Adrenal gland (tissue), 12 donors: ENCODE measurements around the gene FHIT. TPM values are rescaled to one million over a fixed set of nuclear protein-coding genes. Genes with fewer than 3 reads are reported as not detected.

Experiments used
- DNase-seq, 7 donors: peaks; one replicate each; pipeline ENCODE4 v3.0.0-alpha.2; 2019 to 2020
- H3K27ac ChIP-seq, 5 donors: fragments of 200-600 bp; sonication (generic) in 4 of 5; 1 replicate in 3 of 5; 2 replicates in 2 of 5; pipeline versions ENCODE4 v1.5.1 to v1.8.0; 2016 to 2020; ENCODE audit warnings: mild to moderate bottlenecking in 1 of 5
- H3K27me3 ChIP-seq: fragments of 200-600 bp; 2 replicates; pipeline ENCODE4 v1.8.0; 2021
- H3K36me3 ChIP-seq, 2 donors: fragments of 200-600 bp; replicated peaks in 1 of 2; 1 replicate in 1 of 2; 2 replicates in 1 of 2; pipeline versions ENCODE4 v1.5.1 to v1.8.0; 2018 to 2022
- H3K4me1 ChIP-seq, 2 donors: fragments of 200-600 bp; replicated peaks in 1 of 2; 1 replicate in 1 of 2; 2 replicates in 1 of 2; pipeline versions ENCODE4 v1.5.1 to v1.8.0; 2018 to 2021
- H3K4me3 ChIP-seq, 4 donors: fragments of 200-600 bp; sonication (generic) in 3 of 4; one replicate each; pipeline ENCODE4 v1.5.1; 2016 to 2018
- H3K9me3 ChIP-seq, 3 donors: fragments of 200-600 bp; sonication (generic) in 1 of 3; replicated peaks in 1 of 3; 1 replicate in 2 of 3; 2 replicates in 1 of 3; pipeline versions ENCODE4 v1.5.1 to v1.8.0; 2016 to 2021
- CTCF ChIP-seq, 6 experiments: fragments of 450-650 bp in 4 of 6; fragments of 200-600 bp in 2 of 6; sonication (generic) in 1 of 6; IDR thresholded peaks; 1 replicate in 5 of 6; 2 replicates in 1 of 6; pipeline versions ENCODE4 v1.5.1 to v1.8.0; 2016 to 2021; ENCODE audit warnings: antibody characterized with exemption in 6 of 6, mild to moderate bottlenecking in 2 of 6, moderate library complexity in 1 of 6
- POLR2A ChIP-seq, 2 donors: fragments of 450-650 bp; IDR thresholded peaks; one replicate each; pipeline ENCODE4 v1.6.1; 2017; ENCODE audit warnings: antibody characterized with exemption in 2 of 2, mild to moderate bottlenecking in 2 of 2, moderate library complexity in 1 of 2
- WGBS, 4 donors: extraction: QIAGEN DNeasy Blood & Tissue Kit in 2 of 4; methylation state at CpG; one replicate each; pipeline versions ENCODE4 v1.1.5 to v1.1.7; 2013 to 2017; 5-methylcytosine and 5-hydroxymethylcytosine counted together
- intact Hi-C, 2 donors: fragments of 100-400 bp; cut with DNase I; formaldehyde crosslinking; loops; one replicate each; pipeline versions ENCODE4 v1.14.1 to v1.15.0; 2022 to 2023
- polyA plus RNA-seq, 3 donors: library from polyadenylated mRNA; stranded (reverse); fragments of 200-250 nt in 2 of 3; fragments of 350-450 nt in 1 of 3; fragmentation: Illumina TruSeq in 1 of 3; extraction: RNeasy Lipid Tissue Mini Kit (QIAGEN cat#74804) in 1 of 3; gene quantifications; one replicate each; pipeline ENCODE4 v1.2.3, GENCODE V29; 2013 to 2014
- total RNA-seq, 9 donors: library from RNA; depleted of rRNA in 4 of 9; stranded (reverse); fragments of >200 nt in 4 of 9; fragments of 120-200 nt in 1 of 9; fragmentation: NEBNext Ultra II Directional in 1 of 9; extraction: Animal tissue kit (Norgen Biotek cat#: 25700) in 1 of 9; gene quantifications; one replicate each; pipeline versions ENCODE4 v1.1.0 to v1.2.4, GENCODE V29; 2013 to 2023
- donor health status: healthy with polysubstance abuse.
- donor health status: Bipolar disorder and iron deficiency.
- donor health status: DM: yes; HTN: yes; CAD: no.
- donor health status: DM: no; HTN: no; CAD: no.
- donor health status: DM: no; HTN: no; CAD: no.
- donor health status: DM: yes; HTN: yes; CAD: no.

FHIT gene
- total and polyA plus RNA-seq, 12 donors, result 14.1 to 43.9 (median 28.8) TPM

- intact Hi-C loops, result no loop called here
- H3K4me3 ChIP-seq, result no peak overlapping the region
- no peak overlapping the region for H3K27ac ChIP-seq
- DNase-seq, result no peak
- no peaks in the 10 kb centered on the region for H3K9me3 ChIP-seq
- 64 to 79% (median 70%) methylated on average over 6 of the region's 6 CpGs for WGBS, 4 donors
- no peaks in the 10 kb centered on the region for H3K27me3 ChIP-seq
- TF ChIP-seq CTCF (IDR thresholded peaks at IDR 0.05) (no peak), POLR2A (IDR thresholded peaks at IDR 0.05) (no peak)
- H3K36me3 ChIP-seq, result no peaks in the 10 kb centered on the region
- H3K4me1 ChIP-seq, result no peaks in the 10 kb centered on the region
These were observed 271.6 kb downstream of the FHIT start for GRCh38 chr3:60979461-60980341.

GRCh38 chr3:60973321-60973720 is 277.9 kb downstream of the FHIT start:
- 55 to 100% (median 99%) methylated on average over 1 of the region's 1 CpG for WGBS, 4 donors
- no peaks in the 10 kb centered on the region for H3K4me1 ChIP-seq
- intact Hi-C loops, result no loop called here
- no peak for DNase-seq
- no peak overlapping the region for H3K27ac ChIP-seq
- TF ChIP-seq CTCF (IDR thresholded peaks at IDR 0.05) (no peak), POLR2A (IDR thresholded peaks at IDR 0.05) (no peak)
- peaks cover 0 to 6% (median 4%) of the 10 kb centered on the region in 3 donors for H3K9me3 ChIP-seq
- no peaks in the 10 kb centered on the region for H3K36me3 ChIP-seq
- no peaks in the 10 kb centered on the region for H3K27me3 ChIP-seq
- no peak overlapping the region for H3K4me3 ChIP-seq

- Histone ChIP-seq H3K36me3 (no peaks in the 10 kb centered on the region), H3K27ac (no peak overlapping the region), H3K27me3 (no peaks in the 10 kb centered on the region), H3K9me3 (peaks cover 0 to 6% (median 4%) of the 10 kb centered on the region in 3 donors), H3K4me1 (no peaks in the 10 kb centered on the region), H3K4me3 (no peak overlapping the region)
- DNase-seq, result no peak
- TF ChIP-seq CTCF (IDR thresholded peaks at IDR 0.05), result no peak
- no peak for TF ChIP-seq POLR2A (IDR thresholded peaks at IDR 0.05)
- intact Hi-C loops, result no loop called here
These were observed 278.7 kb downstream of the FHIT start for GRCh38 chr3:60972599-60972998.

GRCh38 chr3:60970850-60971249 is 280.4 kb downstream of the FHIT start:
- no peak overlapping the region for H3K27ac ChIP-seq
- WGBS, 4 donors, result 88 to 93% (median 90%) methylated on average over 4 of the region's 4 CpGs
- H3K36me3 ChIP-seq, result no peaks in the 10 kb centered on the region
- H3K4me1 ChIP-seq, result no peaks in the 10 kb centered on the region
- DNase-seq, result no peak
- H3K4me3 ChIP-seq, result no peak overlapping the region
- TF ChIP-seq CTCF (IDR thresholded peaks at IDR 0.05) (no peak), POLR2A (IDR thresholded peaks at IDR 0.05) (no peak)
- H3K9me3 ChIP-seq, result peaks cover 0 to 6% (median 4%) of the 10 kb centered on the region in 3 donors
- H3K27me3 ChIP-seq, result no peaks in the 10 kb centered on the region
- intact Hi-C loops, result no loop called here
